SU-DHL-6 (cell line): ENCODE data around the gene DMXL1.

Experiments
- EZH2phosphoT487 ChIP-seq: fragments of 200-600 bp; sonication (generic), shearing (Covaris generic); conservative IDR thresholded peaks from 2 replicates; pipeline ENCODE4 v1.6.1; 2018; ENCODE audit warnings: mild to moderate bottlenecking, antibody characterized with exemption, low read length, moderate library complexity, mixed read lengths
- TF ChIP-seq, protein P1 (sequence below): fragments of 200-600 bp; sonication (generic); IDR thresholded peaks from one replicate; pipeline ENCODE4 v1.5.1; 2017; ENCODE audit warnings: antibody characterized with exemption, mild to moderate bottlenecking, low read length, moderate library complexity; ENCODE audit not compliant: insufficient read depth, poor library complexity, severe bottlenecking

DNA sequence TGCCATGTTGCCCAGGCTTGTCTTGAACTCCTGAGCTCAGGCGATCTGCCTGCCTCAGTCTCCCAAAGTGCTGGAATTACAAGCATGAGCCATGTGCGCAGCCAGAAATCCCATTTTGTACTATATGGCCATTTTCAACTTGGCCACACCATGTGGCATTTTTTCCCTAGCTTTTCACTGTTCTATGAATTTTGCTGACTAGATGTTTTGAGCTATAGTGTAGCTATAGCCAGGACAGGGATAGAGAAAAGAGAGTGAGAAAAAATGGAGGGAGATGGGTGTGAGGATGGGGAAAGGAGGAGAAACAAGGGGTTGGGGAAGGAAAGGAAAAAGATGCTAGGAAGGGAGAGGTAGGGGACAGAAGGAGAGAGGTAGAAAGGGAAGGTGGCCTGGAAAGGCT is 46.4 kb downstream of the DMXL1 start:
- TF ChIP-seq, protein P1, sequence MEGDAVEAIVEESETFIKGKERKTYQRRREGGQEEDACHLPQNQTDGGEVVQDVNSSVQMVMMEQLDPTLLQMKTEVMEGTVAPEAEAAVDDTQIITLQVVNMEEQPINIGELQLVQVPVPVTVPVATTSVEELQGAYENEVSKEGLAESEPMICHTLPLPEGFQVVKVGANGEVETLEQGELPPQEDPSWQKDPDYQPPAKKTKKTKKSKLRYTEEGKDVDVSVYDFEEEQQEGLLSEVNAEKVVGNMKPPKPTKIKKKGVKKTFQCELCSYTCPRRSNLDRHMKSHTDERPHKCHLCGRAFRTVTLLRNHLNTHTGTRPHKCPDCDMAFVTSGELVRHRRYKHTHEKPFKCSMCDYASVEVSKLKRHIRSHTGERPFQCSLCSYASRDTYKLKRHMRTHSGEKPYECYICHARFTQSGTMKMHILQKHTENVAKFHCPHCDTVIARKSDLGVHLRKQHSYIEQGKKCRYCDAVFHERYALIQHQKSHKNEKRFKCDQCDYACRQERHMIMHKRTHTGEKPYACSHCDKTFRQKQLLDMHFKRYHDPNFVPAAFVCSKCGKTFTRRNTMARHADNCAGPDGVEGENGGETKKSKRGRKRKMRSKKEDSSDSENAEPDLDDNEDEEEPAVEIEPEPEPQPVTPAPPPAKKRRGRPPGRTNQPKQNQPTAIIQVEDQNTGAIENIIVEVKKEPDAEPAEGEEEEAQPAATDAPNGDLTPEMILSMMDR: no peak
- TF ChIP-seq EZH2phosphoT487: no peak
